Neural cell (in vitro differentiated cells): ENCODE results near the gene KIF20B.

Experiments
- EP300 ChIP-seq: fragments of 450-650 bp; conservative IDR thresholded peaks from 2 replicates; pipeline ENCODE4 v1.6.1; 2014; ENCODE audit warnings: antibody characterized with exemption, mild to moderate bottlenecking, moderate library complexity; ENCODE audit not compliant: poor library complexity, severe bottlenecking
- EZH2 ChIP-seq: fragments of 200-600, 300-800 bp; shearing (Covaris generic), sonication (generic); IDR thresholded peaks from 2 replicates; pipeline ENCODE4 v1.6.1; 2014; ENCODE audit warnings: antibody characterized with exemption, low read length, borderline replicate concordance, mild to moderate bottlenecking; ENCODE audit not compliant: insufficient read depth, poor library complexity, severe bottlenecking
- RAD21 ChIP-seq: fragments of 450-650 bp; conservative IDR thresholded peaks from 2 replicates; pipeline ENCODE4 v1.6.1; 2014; ENCODE audit warnings: antibody characterized with exemption, mild to moderate bottlenecking, moderate library complexity
- SMC3 ChIP-seq: fragments of 450-650 bp; conservative IDR thresholded peaks from 2 replicates; pipeline ENCODE4 v1.6.1; 2014; ENCODE audit warnings: antibody characterized with exemption, mild to moderate bottlenecking, moderate library complexity; ENCODE audit not compliant: poor library complexity
- TAF1 ChIP-seq: IDR thresholded peaks from 2 replicates; pipeline ENCODE4 v1.6.1; 2012; ENCODE audit warnings: low read depth
- TF ChIP-seq, protein P1 (sequence below): fragments of 450-650 bp; IDR thresholded peaks from 2 replicates; pipeline ENCODE4 v1.5.1; 2014; ENCODE audit warnings: antibody characterized with exemption, mild to moderate bottlenecking, moderate library complexity; ENCODE audit not compliant: poor library complexity, severe bottlenecking
- TF ChIP-seq, protein P2 (sequence below): IDR thresholded peaks from 2 replicates; pipeline ENCODE4 v1.6.1; 2012; ENCODE audit warnings: borderline replicate concordance

DNA sequence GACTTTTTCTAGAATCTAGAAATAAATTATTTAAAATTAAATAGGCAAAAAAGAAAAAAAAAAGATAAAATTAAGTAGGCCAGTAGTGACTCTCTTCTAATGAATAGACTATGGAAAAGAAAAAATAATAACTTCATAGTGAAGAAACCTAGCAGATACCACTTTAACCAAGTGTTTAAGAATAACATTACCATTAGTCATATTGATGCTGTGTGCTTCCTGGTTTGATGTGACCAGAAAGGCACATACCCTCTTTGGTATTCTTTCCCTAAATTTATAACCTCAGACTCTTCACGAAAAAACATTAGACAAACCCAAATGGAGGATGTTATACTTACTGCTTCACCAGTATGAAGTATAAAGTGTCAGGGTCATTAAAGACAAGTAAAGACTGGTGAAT, 42.6 kb downstream of the KIF20B start:
- TF ChIP-seq, protein P1, sequence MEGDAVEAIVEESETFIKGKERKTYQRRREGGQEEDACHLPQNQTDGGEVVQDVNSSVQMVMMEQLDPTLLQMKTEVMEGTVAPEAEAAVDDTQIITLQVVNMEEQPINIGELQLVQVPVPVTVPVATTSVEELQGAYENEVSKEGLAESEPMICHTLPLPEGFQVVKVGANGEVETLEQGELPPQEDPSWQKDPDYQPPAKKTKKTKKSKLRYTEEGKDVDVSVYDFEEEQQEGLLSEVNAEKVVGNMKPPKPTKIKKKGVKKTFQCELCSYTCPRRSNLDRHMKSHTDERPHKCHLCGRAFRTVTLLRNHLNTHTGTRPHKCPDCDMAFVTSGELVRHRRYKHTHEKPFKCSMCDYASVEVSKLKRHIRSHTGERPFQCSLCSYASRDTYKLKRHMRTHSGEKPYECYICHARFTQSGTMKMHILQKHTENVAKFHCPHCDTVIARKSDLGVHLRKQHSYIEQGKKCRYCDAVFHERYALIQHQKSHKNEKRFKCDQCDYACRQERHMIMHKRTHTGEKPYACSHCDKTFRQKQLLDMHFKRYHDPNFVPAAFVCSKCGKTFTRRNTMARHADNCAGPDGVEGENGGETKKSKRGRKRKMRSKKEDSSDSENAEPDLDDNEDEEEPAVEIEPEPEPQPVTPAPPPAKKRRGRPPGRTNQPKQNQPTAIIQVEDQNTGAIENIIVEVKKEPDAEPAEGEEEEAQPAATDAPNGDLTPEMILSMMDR, result no peak
- TF ChIP-seq SMC3 (no peak), RAD21 (no peak), EZH2 (no peak), EP300 (no peak), TAF1 (no peak)
- TF ChIP-seq, protein P2, sequence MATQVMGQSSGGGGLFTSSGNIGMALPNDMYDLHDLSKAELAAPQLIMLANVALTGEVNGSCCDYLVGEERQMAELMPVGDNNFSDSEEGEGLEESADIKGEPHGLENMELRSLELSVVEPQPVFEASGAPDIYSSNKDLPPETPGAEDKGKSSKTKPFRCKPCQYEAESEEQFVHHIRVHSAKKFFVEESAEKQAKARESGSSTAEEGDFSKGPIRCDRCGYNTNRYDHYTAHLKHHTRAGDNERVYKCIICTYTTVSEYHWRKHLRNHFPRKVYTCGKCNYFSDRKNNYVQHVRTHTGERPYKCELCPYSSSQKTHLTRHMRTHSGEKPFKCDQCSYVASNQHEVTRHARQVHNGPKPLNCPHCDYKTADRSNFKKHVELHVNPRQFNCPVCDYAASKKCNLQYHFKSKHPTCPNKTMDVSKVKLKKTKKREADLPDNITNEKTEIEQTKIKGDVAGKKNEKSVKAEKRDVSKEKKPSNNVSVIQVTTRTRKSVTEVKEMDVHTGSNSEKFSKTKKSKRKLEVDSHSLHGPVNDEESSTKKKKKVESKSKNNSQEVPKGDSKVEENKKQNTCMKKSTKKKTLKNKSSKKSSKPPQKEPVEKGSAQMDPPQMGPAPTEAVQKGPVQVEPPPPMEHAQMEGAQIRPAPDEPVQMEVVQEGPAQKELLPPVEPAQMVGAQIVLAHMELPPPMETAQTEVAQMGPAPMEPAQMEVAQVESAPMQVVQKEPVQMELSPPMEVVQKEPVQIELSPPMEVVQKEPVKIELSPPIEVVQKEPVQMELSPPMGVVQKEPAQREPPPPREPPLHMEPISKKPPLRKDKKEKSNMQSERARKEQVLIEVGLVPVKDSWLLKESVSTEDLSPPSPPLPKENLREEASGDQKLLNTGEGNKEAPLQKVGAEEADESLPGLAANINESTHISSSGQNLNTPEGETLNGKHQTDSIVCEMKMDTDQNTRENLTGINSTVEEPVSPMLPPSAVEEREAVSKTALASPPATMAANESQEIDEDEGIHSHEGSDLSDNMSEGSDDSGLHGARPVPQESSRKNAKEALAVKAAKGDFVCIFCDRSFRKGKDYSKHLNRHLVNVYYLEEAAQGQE, result no peak
